ENCODE data around the gene LYRM7. TPM values are rescaled to one million over a fixed set of nuclear protein-coding genes. Genes with fewer than 3 reads are reported as not detected.

Gene LYRM7
- total and polyA plus RNA-seq, 2 experiments from 2014 or later: 6.1 to 9.5 TPM

- DNase-seq (ENCODE audit: low spot score): no peak
- Histone ChIP-seq H3K9me3 (ENCODE audit: low read depth) (no peaks in the 10 kb centered on the region), H3K27me3 (no peaks in the 10 kb centered on the region), H2AFZ (no peak overlapping the region), H3K79me2 (no peaks in the 10 kb centered on the region), H3K4me2 (no peak overlapping the region), H3K4me1 (ENCODE audit: insufficient read depth) (no peaks in the 10 kb centered on the region), H4K20me1 (ENCODE audit: insufficient read depth, poor library complexity, severe bottlenecking) (no peaks in the 10 kb centered on the region), H3K36me3 (replicated peaks; ENCODE audit: insufficient read depth, low read depth) (no peaks in the 10 kb centered on the region), H3K9me2 (replicated peaks; ENCODE audit: insufficient read depth) (no peaks in the 10 kb centered on the region), H3K4me3 (no peak overlapping the region), H3K27ac (no peak overlapping the region)
- TF ChIP-seq EZH2 (IDR thresholded peaks at IDR 0.05; ENCODE audit: borderline replicate concordance): no peak
- no peak for TF ChIP-seq EZH2phosphoT487 (IDR thresholded peaks at IDR 0.05; ENCODE audit: low read depth, severe bottlenecking, unreplicated experiment)
- no peak for TF ChIP-seq CTCF (IDR thresholded peaks at IDR 0.05; ENCODE audit: poor library complexity)
Observed at GRCh38 chr5:131222731-131223130, 52.0 kb downstream of the LYRM7 start.

DNA sequence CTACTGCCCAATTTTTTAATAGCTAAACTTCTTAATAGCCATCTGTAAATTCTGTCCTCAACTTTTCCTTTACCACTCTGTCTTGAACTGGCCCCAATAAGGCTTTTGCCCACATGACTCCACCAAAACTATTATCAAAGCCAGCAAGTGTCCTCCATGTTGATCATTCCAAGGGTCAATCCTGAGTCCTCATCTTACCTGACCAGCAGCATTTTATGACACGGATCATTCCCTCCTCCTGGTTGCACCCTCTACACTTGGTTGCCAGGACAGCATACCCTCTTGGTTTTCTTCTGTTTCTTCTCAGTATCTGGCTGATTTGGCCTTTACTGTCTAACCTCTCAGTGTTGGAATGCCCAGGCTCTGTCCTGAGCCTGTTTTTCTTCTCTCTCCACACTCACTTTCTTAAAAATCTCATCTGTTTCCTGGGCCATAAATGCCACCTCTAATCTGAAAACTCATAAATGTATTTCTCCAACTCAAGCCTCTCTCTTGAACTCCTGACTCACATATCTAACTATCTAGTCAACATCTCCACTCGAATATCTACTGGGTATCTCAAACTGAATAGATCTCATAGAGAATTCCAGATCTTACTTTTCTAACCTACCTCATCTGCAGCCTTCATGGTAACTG, 53.1 kb downstream of the LYRM7 start:
- Histone ChIP-seq H2AFZ (no peak overlapping the region), H3K4me2 (no peak overlapping the region), H3K4me3 (no peak overlapping the region), H3K9me3 (ENCODE audit: low read depth) (no peaks in the 10 kb centered on the region), H3K27me3 (no peaks in the 10 kb centered on the region), H3K79me2 (no peaks in the 10 kb centered on the region), H3K27ac (no peak overlapping the region), H3K4me1 (ENCODE audit: insufficient read depth) (no peaks in the 10 kb centered on the region), H3K9me2 (replicated peaks; ENCODE audit: insufficient read depth) (no peaks in the 10 kb centered on the region), H3K36me3 (replicated peaks; ENCODE audit: insufficient read depth, low read depth) (no peaks in the 10 kb centered on the region), H4K20me1 (ENCODE audit: insufficient read depth, poor library complexity, severe bottlenecking) (no peaks in the 10 kb centered on the region)
- TF ChIP-seq EZH2phosphoT487 (IDR thresholded peaks at IDR 0.05; ENCODE audit: low read depth, severe bottlenecking, unreplicated experiment): no peak
- TF ChIP-seq CTCF (IDR thresholded peaks at IDR 0.05; ENCODE audit: poor library complexity): no peak
- no peak for TF ChIP-seq EZH2 (IDR thresholded peaks at IDR 0.05; ENCODE audit: borderline replicate concordance)
- 46% methylated on average over 2 of the region's 2 CpGs for WGBS (ENCODE audit: low lambda C conversion rate, missing lambda C conversion rate)
- no peak for DNase-seq (ENCODE audit: low spot score)

GRCh38 chr5:131224387-131225201, 53.9 kb downstream of the LYRM7 start:
- no peaks in the 10 kb centered on the region for H3K36me3 ChIP-seq (replicated peaks; ENCODE audit: insufficient read depth, low read depth)
- DNase-seq (ENCODE audit: low spot score): no peak
- no peak overlapping the region for H3K4me2 ChIP-seq
- no peaks in the 10 kb centered on the region for H3K27me3 ChIP-seq
- H2AFZ ChIP-seq: no peak overlapping the region
- H3K4me1 ChIP-seq (ENCODE audit: insufficient read depth): no peaks in the 10 kb centered on the region
- no peaks in the 10 kb centered on the region for H3K9me3 ChIP-seq (ENCODE audit: low read depth)
- no peak for TF ChIP-seq EZH2phosphoT487 (IDR thresholded peaks at IDR 0.05; ENCODE audit: low read depth, severe bottlenecking, unreplicated experiment)
- TF ChIP-seq CTCF (IDR thresholded peaks at IDR 0.05; ENCODE audit: poor library complexity): no peak
- TF ChIP-seq EZH2 (IDR thresholded peaks at IDR 0.05; ENCODE audit: borderline replicate concordance): no peak
- 92% methylated on average over 6 of the region's 6 CpGs for WGBS (ENCODE audit: low lambda C conversion rate, missing lambda C conversion rate)
- no peaks in the 10 kb centered on the region for H3K9me2 ChIP-seq (replicated peaks; ENCODE audit: insufficient read depth)
- no peak overlapping the region for H3K27ac ChIP-seq
- no peak overlapping the region for H3K4me3 ChIP-seq
- no peaks in the 10 kb centered on the region for H3K79me2 ChIP-seq
- H4K20me1 ChIP-seq (ENCODE audit: insufficient read depth, poor library complexity, severe bottlenecking): no peaks in the 10 kb centered on the region
